Glutamatergic neuron (in vitro differentiated cells): ENCODE measurements around the gene TDRD9. TPM values are rescaled to one million over a fixed set of nuclear protein-coding genes. Genes with fewer than 3 reads are reported as not detected.
"Not testable (repeated sequence)": the region's sequence is repeated elsewhere in the genome, so short reads cannot be mapped to it uniquely, and the experiment has no call there.

Source experiments
- DNase-seq: peaks from one replicate; pipeline ENCODE4 v3.0.0; 2022
- H3K27ac Mint-ChIP-seq: one replicate; pipeline ENCODE4 v1.8.0; 2020; ENCODE audit warnings: mild to moderate bottlenecking, mixed read lengths, inconsistent platforms; ENCODE audit not compliant: unreplicated experiment
- H3K27me3 Mint-ChIP-seq: one replicate; pipeline ENCODE4 v1.8.0; 2020; ENCODE audit warnings: mild to moderate bottlenecking, moderate library complexity, mixed read lengths, inconsistent platforms; ENCODE audit not compliant: unreplicated experiment
- H3K36me3 Mint-ChIP-seq: one replicate; pipeline ENCODE4 v1.8.0; 2020; ENCODE audit warnings: mild to moderate bottlenecking, mixed read lengths, inconsistent platforms; ENCODE audit not compliant: unreplicated experiment
- H3K4me1 Mint-ChIP-seq: one replicate; pipeline ENCODE4 v1.8.0; 2020; ENCODE audit warnings: mild to moderate bottlenecking, low read depth, mixed read lengths, inconsistent platforms; ENCODE audit not compliant: unreplicated experiment
- H3K4me3 Mint-ChIP-seq: one replicate; pipeline ENCODE4 v1.8.0; 2020; ENCODE audit warnings: mild to moderate bottlenecking, mixed read lengths, inconsistent platforms; ENCODE audit not compliant: unreplicated experiment
- H3K9me3 Mint-ChIP-seq: one replicate; pipeline ENCODE4 v1.8.0; 2020; ENCODE audit warnings: mild to moderate bottlenecking, moderate library complexity, mixed read lengths, inconsistent platforms; ENCODE audit not compliant: unreplicated experiment
- total RNA-seq: library from RNA; stranded (reverse); fragmentation: NEBNext Ultra II Directional; extraction: Animal tissue kit (Norgen Biotek cat#: 25700); gene quantifications from one replicate; pipeline ENCODE4 v1.2.1, GENCODE V29; 2021; ENCODE audit not compliant: unreplicated experiment
- TF ChIP-seq, protein P1 (sequence below): fragments of 200-600 bp; sonication (generic); IDR thresholded peaks from one replicate; pipeline ENCODE4 v1.5.0; 2021; ENCODE audit not compliant: partially characterized antibody, unreplicated experiment

The TDRD9 gene
- total RNA-seq, 1 donor from 2014 or later = not detected

DNA sequence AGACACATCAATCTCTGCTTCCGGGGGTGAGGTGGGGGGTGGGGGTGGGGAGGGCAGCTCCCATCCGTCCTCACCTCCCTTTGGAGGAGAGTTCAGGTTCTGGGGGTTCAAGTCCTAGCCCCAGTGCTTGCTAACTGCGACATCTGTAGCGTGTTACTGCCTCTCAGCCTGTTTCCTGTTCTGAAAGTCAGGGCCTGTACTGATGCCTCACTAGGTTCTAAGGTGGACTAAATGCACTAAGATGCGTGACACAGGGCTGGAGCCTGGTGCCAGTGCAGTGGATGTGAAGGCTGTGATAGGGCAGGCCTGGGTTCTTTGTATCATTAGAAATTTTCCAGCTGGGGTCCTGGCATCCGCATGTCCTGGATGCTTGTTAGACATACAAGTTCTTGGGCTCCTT lies 17.3 kb upstream of the TDRD9 start:
- TF ChIP-seq, protein P1, sequence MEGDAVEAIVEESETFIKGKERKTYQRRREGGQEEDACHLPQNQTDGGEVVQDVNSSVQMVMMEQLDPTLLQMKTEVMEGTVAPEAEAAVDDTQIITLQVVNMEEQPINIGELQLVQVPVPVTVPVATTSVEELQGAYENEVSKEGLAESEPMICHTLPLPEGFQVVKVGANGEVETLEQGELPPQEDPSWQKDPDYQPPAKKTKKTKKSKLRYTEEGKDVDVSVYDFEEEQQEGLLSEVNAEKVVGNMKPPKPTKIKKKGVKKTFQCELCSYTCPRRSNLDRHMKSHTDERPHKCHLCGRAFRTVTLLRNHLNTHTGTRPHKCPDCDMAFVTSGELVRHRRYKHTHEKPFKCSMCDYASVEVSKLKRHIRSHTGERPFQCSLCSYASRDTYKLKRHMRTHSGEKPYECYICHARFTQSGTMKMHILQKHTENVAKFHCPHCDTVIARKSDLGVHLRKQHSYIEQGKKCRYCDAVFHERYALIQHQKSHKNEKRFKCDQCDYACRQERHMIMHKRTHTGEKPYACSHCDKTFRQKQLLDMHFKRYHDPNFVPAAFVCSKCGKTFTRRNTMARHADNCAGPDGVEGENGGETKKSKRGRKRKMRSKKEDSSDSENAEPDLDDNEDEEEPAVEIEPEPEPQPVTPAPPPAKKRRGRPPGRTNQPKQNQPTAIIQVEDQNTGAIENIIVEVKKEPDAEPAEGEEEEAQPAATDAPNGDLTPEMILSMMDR = no peak

DNA sequence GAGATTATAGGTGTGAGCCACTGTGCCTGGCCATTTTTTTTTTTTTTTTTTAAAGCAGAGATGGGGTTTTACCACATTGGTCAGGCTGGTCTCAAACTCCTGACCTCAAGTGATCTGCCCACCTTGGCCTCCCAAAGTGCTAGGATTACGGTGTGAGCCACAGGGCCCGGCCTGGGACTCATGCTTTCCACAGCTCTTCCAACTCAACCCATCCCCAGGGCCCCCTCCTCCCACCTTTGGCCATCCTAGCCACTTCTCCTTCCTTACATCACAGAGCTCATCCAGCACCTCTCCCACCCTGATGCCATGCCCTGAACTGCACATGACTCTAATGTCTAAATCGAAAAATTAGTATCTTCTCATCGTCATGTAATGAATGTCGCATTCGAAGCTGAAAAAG lies 12.6 kb upstream of the TDRD9 start:
- TF ChIP-seq, protein P1 = no peak
- peaks cover 2% of the 10 kb centered on the region for H3K4me1 Mint-ChIP-seq
- no peak overlapping the region for H3K4me3 Mint-ChIP-seq
- peaks cover under 1% of the 10 kb centered on the region for H3K9me3 Mint-ChIP-seq
- no peaks in the 10 kb centered on the region for H3K36me3 Mint-ChIP-seq
- no peak for DNase-seq
- H3K27me3 Mint-ChIP-seq = peaks cover under 1% of the 10 kb centered on the region
- H3K27ac Mint-ChIP-seq = no peak overlapping the region

More for the DNA sequence above, 17.3 kb upstream of the TDRD9 start:
- Mint-ChIP-seq H3K4me1 (peaks cover 7% of the 10 kb centered on the region), H3K9me3 (peaks cover 1% of the 10 kb centered on the region), H3K27ac (no peak overlapping the region), H3K4me3 (no peak overlapping the region), H3K36me3 (no peaks in the 10 kb centered on the region), H3K27me3 (no peaks in the 10 kb centered on the region)
- DNase-seq = no peak

DNA sequence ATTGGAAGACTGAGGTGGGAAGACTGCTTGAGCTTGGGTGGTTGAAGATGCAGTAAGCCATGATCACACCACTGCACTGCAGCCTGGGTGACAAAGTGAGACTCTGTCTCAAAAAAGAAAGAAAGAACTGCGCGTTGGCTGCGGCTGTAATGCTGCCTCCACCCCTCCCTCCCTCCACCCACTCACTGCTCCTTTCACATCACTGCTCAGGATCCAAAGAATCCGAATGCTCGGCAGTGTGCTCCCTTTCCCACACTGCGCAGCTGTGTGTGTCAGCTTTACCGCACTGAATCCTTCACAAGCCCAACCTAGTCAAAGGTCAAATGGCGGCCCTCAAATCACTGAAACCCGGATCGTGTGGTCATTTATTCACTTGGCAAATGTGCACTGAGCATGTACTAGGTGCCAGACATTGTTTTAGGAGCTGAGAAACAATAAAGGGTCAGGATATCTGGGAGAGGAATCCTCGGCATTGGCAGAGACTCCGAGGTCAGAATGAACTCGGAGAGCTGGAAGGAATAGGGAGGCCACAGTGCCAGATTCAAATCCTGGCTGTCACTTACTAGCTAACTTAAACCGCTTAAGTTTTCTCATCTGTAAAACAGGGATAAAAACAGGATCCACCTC lies 11.5 kb upstream of the TDRD9 start:
- peaks cover 4% of the 10 kb centered on the region for H3K27me3 Mint-ChIP-seq
- no peak overlapping the region for H3K27ac Mint-ChIP-seq
- TF ChIP-seq, protein P1 = no peak
- DNase-seq = no peak
- H3K4me3 Mint-ChIP-seq = no peak overlapping the region
- peaks cover 4% of the 10 kb centered on the region for H3K4me1 Mint-ChIP-seq
- no peaks in the 10 kb centered on the region for H3K36me3 Mint-ChIP-seq
- peaks cover 3% of the 10 kb centered on the region for H3K9me3 Mint-ChIP-seq

DNA sequence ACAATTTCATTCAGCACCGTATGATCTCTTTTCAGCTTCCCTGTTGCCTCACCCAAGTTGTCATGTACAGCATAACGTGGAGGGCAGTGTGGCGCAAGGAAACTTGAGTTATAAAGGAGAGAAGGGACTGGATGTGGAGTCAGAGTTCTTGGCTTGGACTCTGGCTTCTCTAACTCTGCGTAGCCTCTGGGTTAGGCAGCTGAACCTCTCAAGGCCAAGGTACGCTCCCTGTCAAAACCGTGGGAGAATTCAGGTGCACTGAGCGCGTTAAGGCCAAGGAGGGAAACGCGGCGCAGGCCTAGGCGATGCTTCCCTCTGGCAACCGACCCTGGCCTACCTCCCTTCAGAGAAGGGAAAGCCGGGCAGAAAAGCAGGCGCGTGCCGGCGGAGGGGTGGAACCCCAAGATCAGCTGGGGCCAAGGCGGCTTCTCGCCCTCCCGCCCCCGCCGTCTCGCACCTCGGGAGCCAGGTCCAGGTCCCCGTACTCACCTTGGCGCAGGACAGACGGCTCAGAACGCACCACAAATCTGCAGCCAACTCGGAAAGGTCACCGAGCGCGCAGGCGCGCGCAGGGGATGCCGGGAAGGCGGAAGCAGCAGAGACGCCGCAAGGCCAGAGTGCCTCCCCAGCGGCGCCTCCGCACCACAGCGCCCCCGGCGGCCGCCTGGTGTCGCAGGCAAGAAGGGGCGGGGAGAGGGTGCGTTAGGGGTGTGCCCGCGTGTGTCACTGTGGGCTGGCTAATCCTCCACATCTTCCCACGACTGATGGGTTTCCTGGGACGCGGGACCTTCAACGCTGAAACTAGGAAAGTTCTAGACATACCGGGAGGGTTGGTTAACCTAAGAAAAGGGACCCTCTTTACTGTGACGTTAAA lies 7.0 kb upstream of the TDRD9 start:
- Mint-ChIP-seq H3K4me1 (peaks cover 4% of the 10 kb centered on the region), H3K36me3 (no peaks in the 10 kb centered on the region)

DNA sequence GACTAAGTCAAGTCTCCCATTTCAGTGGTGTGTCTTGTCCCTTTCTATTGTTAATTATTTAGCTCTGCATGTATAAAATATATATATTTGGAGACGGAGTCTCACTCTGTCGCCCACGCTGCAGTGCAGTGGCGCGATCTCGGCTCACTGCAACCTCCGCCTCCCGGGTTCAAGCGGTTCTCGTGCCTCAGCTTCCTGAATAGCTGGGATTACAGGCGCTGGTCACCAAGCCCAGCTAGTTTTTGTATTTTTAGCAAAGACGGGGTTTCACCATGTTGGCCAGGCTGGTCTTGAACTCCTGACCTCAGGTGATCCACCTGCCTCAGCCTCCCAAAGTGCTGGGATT lies 6.4 kb upstream of the TDRD9 start:
- H3K9me3 Mint-ChIP-seq, H3K27ac Mint-ChIP-seq, H3K4me1 Mint-ChIP-seq, H3K36me3 Mint-ChIP-seq, DNase-seq, H3K27me3 Mint-ChIP-seq: not testable (repeated sequence)
- H3K4me3 Mint-ChIP-seq = peak overlapping the region; percentile 49

More for the DNA sequence above, 7.0 kb upstream of the TDRD9 start:
- peak; percentile 95 for DNase-seq
- TF ChIP-seq, protein P1 = peak; percentile 90
- Mint-ChIP-seq H3K4me3 (peak overlapping the region; percentile 95), H3K27ac (peak overlapping the region; percentile 67), H3K9me3 (peaks cover 3% of the 10 kb centered on the region), H3K27me3 (peaks cover 4% of the 10 kb centered on the region)
